Measurements from ENCODE around the gene NIPBL.

GRCh38 chr5:36894954-36895353 is 18.4 kb downstream of the NIPBL start:
- TF ChIP-seq CTCF (IDR thresholded peaks at IDR 0.05; ENCODE audit: borderline replicate concordance, extremely low read depth, low read length, poor library complexity, severe bottlenecking) (no peak), EZH2 (IDR thresholded peaks at IDR 0.05; ENCODE audit: borderline replicate concordance, low read depth, low read length, severe bottlenecking) (no peak)
